Measurements from ENCODE around the gene RFTN2.

- TF ChIP-seq ZNF589 (CRISPR knock-in tag; conservative IDR thresholded peaks at IDR 0.05) (no peak), ZBTB43 (CRISPR knock-in tag; conservative IDR thresholded peaks at IDR 0.05) (no peak), PRPF4 (IDR thresholded peaks at IDR 0.05; ENCODE audit: low read depth, low read length, poor library complexity, severe bottlenecking) (no peak), ZBTB1 (CRISPR knock-in tag; IDR thresholded peaks at IDR 0.05; ENCODE audit: borderline replicate concordance) (no peak), ZBTB44 (CRISPR knock-in tag; IDR thresholded peaks at IDR 0.05) (no peak), EHMT2 (IDR thresholded peaks at IDR 0.05; ENCODE audit: borderline replicate concordance, low read depth, low read length) (no peak), GABPA (IDR thresholded peaks at IDR 0.05; ENCODE audit: low read depth, low read length) (no peak), GABPA (CRISPR knock-in tag; IDR thresholded peaks at IDR 0.05; ENCODE audit: low read depth) (no peak), KDM6A (CRISPR knock-in tag; IDR thresholded peaks at IDR 0.05; ENCODE audit: low read depth) (no peak)
These were observed 33.7 kb downstream of the RFTN2 start for GRCh38 chr2:197641666-197642065.

Measured in HepG2 (cell line).